ENCODE data around the gene GAS2L1. TPM values are rescaled to one million over a fixed set of nuclear protein-coding genes. Genes with fewer than 3 reads are reported as not detected.

GAS2L1 gene
- total RNA-seq, 3 donors from 2014 or later (not counting 1 experiment from before 2014, with no cell fraction given) = 0.57 to 4.1 (median 2.8) TPM

GRCh38 chr22:29263791-29264276, 42.6 kb upstream of the GAS2L1 start:
- Histone ChIP-seq H3K9me3 (ENCODE audit: control insufficient read depth, insufficient read depth, low read length) (no peaks in the 10 kb centered on the region), H3K36me3 (ENCODE audit: control insufficient read depth, insufficient read depth, low read length) (peaks cover 3% of the 10 kb centered on the region), H3K4me3 (ENCODE audit: low read length) (no peak overlapping the region), H3K27ac (ENCODE audit: low read length) (no peak overlapping the region), H3K4me1 (ENCODE audit: control insufficient read depth, insufficient read depth, low read length) (peaks cover 11% of the 10 kb centered on the region), H3K27me3 (ENCODE audit: control insufficient read depth, insufficient read depth, low read length) (no peaks in the 10 kb centered on the region)
- Mint-ChIP-seq H3K27me3 (ENCODE audit: low read depth in 2 of 2) (no peaks in the 10 kb centered on the region), H3K36me3 (peaks cover 8% of the 10 kb centered on the region), H3K4me1 (peaks cover 20 to 22% of the 10 kb centered on the region in 2 donors), H3K27ac (no peak overlapping the region), H3K4me3 (no peak overlapping the region), H3K9me3 (no peaks in the 10 kb centered on the region)
- DNase-seq (no peak), ATAC-seq (no peak)
- WGBS (ENCODE audit: insufficient coverage) = 92% methylated on average over 14 of the region's 14 CpGs
- no peak for TF ChIP-seq CTCF (IDR thresholded peaks at IDR 0.05)
- intact Hi-C loops (cut with micrococcal nuclease) = loop anchor here (10.0 kb wide), 1 partner anchor 1349 kb away; the partner anchor contains the start of gene PITPNB

DNA sequence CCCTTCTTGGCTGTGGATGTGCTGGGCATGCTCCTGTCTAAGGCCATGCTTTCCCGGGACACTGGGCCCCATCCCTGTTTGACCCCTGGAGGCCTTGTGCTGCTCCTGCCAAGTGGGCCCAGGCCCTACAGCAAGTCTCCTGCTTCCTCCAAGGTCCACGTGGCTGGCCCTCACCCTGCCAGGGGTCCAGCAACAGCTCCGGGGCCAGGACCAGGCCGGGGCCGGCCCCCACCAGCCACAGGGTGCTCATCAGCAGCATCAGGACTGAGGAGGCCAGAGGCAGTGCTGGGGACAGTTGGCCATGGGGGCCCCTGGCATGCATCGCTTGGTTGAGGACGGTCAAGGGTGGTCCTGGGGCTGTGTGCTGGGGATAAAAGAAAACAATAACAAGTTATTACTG, 41.1 kb upstream of the GAS2L1 start:
- no peak for DNase-seq
- intact Hi-C loops (cut with micrococcal nuclease) = loop anchor here (10.0 kb wide), 1 partner anchor 1351 kb away; the partner anchor contains the start of gene PITPNB

DNA sequence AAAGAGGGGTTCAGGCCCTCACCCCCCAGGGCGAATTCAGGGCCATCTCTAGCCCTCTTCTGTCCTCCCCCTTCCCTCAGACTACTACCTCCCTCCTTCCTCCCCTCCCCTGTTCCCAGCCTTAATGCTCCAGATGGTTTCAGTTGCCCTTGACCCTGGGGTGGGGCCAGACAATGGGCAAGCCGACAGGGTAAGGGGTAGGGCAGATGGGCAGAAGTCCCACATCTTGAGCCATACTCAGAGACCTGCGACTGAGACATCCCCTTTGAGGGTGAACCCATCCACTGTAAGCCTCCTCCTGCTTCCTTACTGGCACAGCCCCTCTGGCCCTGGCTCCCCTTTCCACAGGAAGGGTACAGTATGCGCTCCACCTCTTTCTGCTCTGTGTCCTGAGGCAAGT, 40.5 kb upstream of the GAS2L1 start:
- WGBS (ENCODE audit: insufficient coverage) = 90% methylated on average over 4 of the region's 4 CpGs
- Mint-ChIP-seq H3K27me3 (ENCODE audit: low read depth in 2 of 2) (no peaks in the 10 kb centered on the region), H3K27ac (peak overlapping the region in 1 of 2 donors; percentile 96), H3K4me1 (peaks cover 40 to 43% of the 10 kb centered on the region in 2 donors), H3K4me3 (no peak overlapping the region), H3K36me3 (peaks cover 8% of the 10 kb centered on the region), H3K9me3 (no peaks in the 10 kb centered on the region)
- Histone ChIP-seq H3K36me3 (ENCODE audit: control insufficient read depth, insufficient read depth, low read length) (peaks cover 3% of the 10 kb centered on the region), H3K27ac (ENCODE audit: low read length) (no peak overlapping the region), H3K4me3 (ENCODE audit: low read length) (no peak overlapping the region), H3K4me1 (ENCODE audit: control insufficient read depth, insufficient read depth, low read length) (peaks cover 28% of the 10 kb centered on the region), H3K9me3 (ENCODE audit: control insufficient read depth, insufficient read depth, low read length) (no peaks in the 10 kb centered on the region), H3K27me3 (ENCODE audit: control insufficient read depth, insufficient read depth, low read length) (no peaks in the 10 kb centered on the region)
- ATAC-seq (no peak), DNase-seq (no peak)
- TF ChIP-seq CTCF (IDR thresholded peaks at IDR 0.05) = no peak
- intact Hi-C loops (cut with micrococcal nuclease) = loop anchor here (10.0 kb wide), 1 partner anchor 1351 kb away; the partner anchor contains the start of gene PITPNB

More for the DNA sequence above, 41.1 kb upstream of the GAS2L1 start:
- TF ChIP-seq CTCF (IDR thresholded peaks at IDR 0.05) = no peak
- Histone ChIP-seq H3K27me3 (ENCODE audit: control insufficient read depth, insufficient read depth, low read length) (no peaks in the 10 kb centered on the region), H3K36me3 (ENCODE audit: control insufficient read depth, insufficient read depth, low read length) (peaks cover 3% of the 10 kb centered on the region), H3K4me3 (ENCODE audit: low read length) (no peak overlapping the region), H3K27ac (ENCODE audit: low read length) (no peak overlapping the region), H3K9me3 (ENCODE audit: control insufficient read depth, insufficient read depth, low read length) (no peaks in the 10 kb centered on the region), H3K4me1 (ENCODE audit: control insufficient read depth, insufficient read depth, low read length) (peaks cover 25% of the 10 kb centered on the region)
- Mint-ChIP-seq H3K27ac (no peak overlapping the region), H3K4me1 (peaks cover 34 to 37% of the 10 kb centered on the region in 2 donors), H3K9me3 (no peaks in the 10 kb centered on the region), H3K27me3 (ENCODE audit: low read depth in 2 of 2) (no peaks in the 10 kb centered on the region), H3K4me3 (no peak overlapping the region), H3K36me3 (peaks cover 8% of the 10 kb centered on the region)
- no peak for ATAC-seq
- WGBS (ENCODE audit: insufficient coverage) = 99% methylated on average over 7 of the region's 7 CpGs
